AG08395 (cell line): Measurements from ENCODE around the gene SLC41A1.

ENCODE experiments used
- DNase-seq: peaks from one replicate; pipeline ENCODE4 v3.0.0; 2012; ENCODE audit warnings: mixed read lengths, low spot score

SLC41A1 gene

DNA sequence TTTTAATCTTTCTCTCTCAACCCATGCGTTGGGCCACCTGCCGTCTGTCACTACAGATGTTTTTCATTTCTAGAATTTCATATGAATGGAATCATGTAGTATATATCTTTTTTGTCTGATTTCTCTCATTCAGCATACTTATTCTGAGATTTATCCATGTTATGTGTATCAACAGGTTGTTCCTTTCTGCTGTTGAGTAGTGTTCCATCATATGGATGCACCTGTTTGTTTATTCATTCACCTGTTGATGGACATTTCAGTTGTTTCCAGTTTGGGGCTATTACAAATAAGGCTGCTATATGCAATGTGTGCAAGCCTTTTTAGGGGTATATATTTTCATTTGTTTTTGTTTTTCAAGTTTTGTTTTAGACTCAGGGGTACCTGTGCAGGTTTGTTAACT, 9.4 kb upstream of the SLC41A1 start:
- DNase-seq, result no peak

DNA sequence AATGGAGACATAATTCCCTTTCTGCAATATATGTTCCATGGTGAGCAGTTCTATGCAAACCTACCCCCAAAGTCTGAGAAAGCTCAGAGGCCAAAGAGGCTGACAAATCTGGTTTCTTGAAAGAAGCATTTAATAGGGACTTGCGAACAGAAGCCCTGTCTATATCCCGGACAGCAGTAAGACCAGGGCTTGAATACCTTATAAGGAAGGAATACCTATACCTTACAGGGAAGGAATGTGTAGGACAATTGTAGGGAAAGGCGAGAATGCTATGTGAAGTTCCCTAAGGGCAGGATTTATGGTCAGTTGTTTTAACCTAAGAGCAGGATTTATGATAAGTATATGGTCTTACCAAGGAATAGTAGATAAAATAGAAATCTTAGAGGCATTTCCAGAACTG, 5.0 kb upstream of the SLC41A1 start:
- DNase-seq, result no peak

DNA sequence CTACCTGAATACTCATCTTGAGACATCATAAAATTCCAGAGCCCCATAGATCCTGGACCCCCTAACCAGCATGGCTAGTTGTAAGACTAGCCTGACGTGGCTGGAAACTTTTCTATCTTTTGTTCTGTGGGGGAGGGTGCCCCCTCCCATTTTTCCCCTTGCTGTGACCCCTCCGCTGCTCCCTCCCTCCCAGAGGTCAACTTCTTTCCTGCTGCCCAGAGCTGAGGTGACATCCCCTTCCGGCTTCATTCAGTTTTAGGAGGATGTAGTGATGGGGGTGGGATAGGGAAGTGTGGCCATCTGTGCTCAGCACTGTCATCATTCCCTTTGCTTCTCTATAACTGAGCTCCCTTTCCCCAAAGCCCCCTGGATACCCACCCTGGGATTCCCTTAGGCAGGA, 4.4 kb upstream of the SLC41A1 start:
- DNase-seq, result no peak

DNA sequence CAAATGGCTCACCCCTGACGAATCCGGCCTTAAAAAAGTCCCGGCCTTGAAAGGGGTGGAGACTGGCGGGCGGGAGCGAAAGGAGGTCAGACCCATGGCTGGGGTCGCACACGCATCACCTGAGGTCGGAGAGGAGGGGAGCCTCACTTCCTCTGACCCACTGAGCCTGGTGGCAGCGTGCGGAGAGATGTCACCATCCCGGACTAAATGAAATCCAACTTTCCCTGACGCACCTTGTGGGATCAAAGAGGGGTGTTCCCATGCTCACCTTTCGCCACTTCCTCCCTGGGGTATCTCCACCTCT, 709 bp upstream of the SLC41A1 start:
- DNase-seq, result no peak

DNA sequence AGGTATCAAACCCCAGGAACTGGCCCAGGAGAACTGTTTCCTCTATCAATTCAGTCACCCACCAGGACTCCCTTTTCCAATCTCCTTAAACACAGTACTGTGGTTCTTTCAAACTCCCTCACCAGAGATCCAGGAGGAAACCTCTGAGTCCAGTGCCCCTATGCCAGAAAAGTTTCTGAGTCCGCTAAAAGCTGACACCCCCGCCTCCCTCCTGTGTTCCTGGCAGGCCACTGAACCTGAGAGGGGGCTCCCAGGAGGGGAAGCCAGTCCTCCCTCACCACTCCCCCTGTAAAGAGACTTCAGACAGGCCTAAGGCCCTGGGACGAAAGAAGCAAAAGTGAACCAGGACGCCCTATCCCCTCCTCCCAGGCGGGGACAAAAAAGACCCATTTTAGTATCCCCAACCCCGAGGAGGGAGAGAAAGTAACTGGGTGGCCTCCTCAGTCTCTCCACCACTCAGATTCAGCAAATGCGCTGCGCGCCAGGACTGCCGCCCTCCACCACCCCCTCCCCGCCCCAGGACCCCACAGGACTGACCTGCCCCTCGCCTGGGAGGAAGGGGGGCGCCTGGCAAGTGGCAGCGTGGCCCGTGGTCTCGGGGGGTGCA, 624 bp downstream of the SLC41A1 start:
- peak; percentile 44 for DNase-seq

DNA sequence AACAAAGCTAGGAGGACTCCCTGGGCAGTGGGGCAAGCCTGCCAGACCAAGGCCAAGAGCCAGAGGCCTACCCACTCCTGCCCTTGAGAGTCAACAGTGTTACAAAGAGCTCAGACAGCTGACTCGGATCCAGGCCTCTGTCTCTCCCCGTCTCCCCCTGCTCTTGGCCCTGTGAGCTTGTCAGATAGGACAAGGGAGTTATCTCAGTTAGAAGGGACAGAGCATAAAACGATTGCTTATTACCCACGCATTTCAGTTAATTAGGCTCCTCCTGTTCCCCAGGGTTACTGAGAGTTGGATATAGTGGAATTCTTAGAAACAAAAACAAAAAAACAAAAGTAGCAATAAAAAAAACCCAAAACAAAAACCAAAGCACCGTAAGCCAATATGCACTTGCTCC, 1.3 kb downstream of the SLC41A1 start:
- DNase-seq, result peak; percentile 17

DNA sequence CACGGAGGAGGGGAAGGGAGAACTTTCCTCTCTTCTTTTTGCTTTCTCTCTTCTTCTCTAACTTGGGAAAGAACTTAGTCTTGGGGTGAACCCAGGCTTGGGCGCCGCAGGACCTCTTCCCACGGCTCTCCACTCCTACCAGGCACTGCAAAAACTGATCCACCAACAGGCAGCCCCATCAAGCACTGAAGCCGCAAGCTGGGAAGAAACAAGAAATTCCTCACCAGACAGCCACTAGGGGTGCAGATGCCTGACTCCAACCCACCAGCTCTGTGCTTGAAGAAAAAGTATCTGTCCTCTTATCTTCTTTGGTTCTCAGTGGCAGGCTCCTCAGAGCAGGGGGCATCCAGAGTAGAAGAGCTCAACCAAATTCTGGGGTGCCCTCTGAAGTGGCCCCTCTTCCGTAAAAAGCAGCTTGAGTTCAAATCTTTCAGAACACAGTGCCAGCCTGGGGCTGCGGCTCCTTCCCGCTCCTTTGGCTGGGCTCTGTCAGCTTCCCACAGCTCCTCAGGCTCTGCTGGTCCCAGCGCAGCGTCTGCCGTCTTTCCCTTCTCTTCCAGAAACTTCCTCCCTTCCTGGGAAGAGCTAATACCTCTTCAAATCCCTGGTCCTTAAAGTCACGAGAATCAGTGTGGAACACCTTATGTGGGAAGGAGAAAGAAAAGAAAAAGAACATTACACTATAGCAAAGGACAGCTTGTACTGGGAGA, 2.4 kb downstream of the SLC41A1 start:
- DNase-seq, result no peak

DNA sequence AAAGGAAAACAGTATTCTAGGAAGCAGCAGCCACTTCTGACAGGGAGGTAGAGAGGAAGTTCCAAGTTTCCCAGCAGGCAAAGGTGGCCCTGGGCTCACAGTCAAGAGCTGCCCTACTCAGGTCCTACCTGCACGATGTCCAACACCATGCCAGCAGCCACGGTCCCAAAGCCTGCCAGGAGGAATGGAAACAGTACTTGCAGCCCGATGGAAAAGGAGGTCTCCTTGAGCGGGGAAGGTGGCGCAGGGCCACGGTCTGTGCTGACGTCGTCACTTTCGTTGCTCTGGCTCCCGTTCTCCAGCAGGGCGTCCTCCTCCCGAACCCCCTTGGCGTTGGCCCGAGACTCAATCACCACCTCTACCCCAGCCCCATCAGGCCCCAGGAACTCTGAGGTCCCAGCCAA, 3.1 kb downstream of the SLC41A1 start:
- no peak for DNase-seq

GRCh38 chr1:205809469-205809868, 3.5 kb downstream of the SLC41A1 start:
- no peak for DNase-seq

- DNase-seq, result no peak
These were observed 7.8 kb downstream of the SLC41A1 start for GRCh38 chr1:205805082-205805711.

GRCh38 chr1:205804605-205805004, 8.4 kb downstream of the SLC41A1 start:
- no peak for DNase-seq

DNA sequence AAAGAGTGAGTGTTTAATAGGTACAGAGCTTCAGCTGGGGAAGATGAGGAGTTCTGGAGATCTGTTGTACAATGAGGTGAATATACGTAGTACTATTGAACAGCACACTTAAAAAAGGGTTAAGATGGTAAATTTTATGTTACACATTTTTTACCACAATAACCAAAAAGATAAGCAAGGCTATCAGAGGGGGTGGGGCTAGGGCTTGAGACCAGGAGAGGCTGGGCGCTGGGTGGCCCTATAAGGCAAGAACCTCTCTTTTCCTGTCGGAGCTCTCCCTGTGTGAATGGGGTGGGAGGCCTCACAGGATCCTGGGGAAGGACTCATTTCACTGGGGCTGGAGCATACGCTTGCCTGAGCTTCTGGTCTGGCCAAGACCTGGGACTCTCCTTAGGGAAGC, 9.0 kb downstream of the SLC41A1 start:
- DNase-seq, result no peak

DNA sequence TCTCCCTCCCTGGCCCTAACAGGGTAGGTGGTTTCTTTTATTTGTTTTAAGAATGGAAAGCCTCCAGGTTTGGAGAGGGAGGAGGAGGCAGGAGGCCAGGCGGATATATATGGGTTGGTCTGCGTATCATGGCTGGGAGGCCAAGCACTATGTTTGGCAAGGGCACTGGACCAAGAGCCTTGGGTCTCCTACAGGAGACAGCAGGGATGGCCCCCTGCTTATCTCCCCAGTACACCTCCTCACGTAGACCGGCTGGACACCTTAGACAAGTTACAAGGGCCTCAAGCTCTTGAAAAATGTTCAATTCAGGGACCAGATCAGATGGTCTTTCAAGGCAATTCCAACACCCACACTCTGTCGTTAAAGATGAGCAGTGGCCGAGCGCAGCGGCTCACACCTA, 10.9 kb downstream of the SLC41A1 start:
- no peak for DNase-seq

- no peak for DNase-seq
These were observed 11.9 kb downstream of the SLC41A1 start for GRCh38 chr1:205800981-205801703.

DNA sequence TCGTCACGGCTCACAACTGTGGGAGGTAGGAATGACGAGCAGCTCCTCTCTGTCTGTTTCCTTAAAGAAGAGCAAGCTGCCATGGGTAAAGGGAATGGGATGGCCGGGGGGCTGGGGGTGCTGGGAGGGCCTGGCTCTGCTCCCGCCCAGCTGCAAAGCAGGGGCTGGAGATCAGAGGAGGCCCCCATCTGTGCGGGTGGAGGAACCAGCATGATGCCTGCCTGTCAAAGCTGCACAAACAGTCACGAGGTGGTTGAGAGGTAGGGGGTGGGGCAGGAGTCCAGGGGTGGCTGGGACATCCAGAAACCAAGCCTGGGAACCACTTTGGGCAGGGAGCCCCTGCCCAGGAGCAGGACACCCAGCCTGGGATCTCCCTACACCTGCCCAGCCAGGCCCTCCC, 12.6 kb downstream of the SLC41A1 start:
- no peak for DNase-seq

GRCh38 chr1:205798577-205798976, 14.4 kb downstream of the SLC41A1 start:
- no peak for DNase-seq

GRCh38 chr1:205797168-205797567, 15.8 kb downstream of the SLC41A1 start:
- no peak for DNase-seq

DNA sequence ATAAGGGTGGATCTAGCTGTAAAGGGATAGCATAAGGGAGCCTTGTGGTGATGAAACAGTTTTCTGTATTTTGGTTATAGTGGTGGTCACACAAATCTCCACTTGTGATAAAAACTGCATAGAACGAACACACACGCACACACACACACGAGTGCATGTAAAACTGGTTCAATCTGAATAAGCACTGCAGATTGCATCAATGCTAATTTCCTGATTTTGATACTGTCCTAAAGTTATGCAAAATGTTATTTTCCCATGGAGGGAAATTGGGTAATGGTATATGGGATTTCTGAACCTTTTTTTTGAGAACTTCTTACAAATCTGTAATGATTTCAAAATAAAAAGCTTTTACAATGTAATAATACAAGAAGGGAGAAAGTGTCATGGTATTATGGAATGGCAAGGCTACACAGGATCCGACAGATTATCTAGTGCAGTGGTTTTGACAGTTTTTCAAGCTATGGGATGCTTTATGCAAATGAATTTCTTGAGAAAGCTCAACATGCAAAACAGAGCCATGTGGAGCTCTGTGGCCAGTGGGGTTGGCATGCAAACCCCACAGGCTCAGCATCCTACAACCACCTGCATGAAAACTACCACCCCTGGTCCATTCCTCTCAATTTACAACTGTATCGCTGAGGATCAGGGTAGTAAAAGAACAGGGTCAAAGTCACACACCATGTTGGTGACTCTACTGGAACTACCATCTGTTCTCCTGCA, 18.8 kb downstream of the SLC41A1 start:
- DNase-seq, result no peak

DNA sequence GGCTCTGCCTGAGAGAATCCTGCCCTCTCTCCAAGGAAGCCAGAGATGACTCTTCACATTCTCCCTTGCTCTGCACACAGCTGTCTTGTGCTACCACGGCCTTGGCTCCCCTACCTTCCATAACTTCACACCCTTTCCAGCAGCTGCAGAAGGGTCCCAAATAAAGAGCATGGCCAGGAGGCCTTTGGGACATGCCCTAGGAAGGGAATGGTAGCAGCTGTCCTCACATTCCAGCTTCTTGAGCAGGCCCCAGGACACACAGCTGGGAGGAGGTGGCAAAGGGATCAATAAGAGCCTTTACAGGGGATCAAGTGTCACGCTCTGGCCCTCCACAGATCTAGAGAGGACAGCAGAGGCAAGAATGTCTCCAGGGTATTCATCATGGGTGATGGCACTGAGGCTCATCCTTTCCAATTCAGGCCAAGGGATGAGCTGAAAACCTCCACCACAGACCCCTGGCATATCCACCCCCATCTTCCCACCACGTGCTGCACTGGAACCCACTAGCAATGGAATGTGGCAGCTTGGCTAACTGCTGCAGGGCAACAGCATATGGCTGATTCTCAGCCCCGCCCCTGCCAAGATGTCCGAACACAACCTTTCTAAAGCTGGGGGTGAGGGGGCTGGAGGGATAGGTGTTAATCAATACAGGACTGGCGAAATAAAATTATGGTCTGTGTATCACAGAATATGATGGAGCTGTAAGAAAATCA, 19.9 kb downstream of the SLC41A1 start:
- DNase-seq, result no peak

DNA sequence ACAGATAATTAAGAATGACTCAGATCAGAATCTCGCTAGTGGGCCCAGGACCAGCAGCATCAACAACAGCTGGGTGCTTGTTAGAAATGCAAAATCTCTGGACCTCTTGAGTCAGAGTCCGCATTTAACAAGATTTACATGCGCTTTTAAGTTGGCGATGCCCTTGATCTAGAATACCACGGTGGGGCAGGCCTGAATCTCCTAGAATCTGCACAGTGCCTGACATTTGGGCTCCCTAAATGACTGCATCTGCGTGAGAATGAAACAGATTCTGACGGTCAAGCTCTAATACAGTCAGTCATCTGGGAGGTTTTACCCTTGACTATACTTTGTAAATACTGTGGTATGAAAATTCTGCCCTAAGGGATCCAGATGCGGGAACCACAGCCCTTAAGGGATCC, 20.5 kb downstream of the SLC41A1 start:
- peak; percentile 15 for DNase-seq

DNA sequence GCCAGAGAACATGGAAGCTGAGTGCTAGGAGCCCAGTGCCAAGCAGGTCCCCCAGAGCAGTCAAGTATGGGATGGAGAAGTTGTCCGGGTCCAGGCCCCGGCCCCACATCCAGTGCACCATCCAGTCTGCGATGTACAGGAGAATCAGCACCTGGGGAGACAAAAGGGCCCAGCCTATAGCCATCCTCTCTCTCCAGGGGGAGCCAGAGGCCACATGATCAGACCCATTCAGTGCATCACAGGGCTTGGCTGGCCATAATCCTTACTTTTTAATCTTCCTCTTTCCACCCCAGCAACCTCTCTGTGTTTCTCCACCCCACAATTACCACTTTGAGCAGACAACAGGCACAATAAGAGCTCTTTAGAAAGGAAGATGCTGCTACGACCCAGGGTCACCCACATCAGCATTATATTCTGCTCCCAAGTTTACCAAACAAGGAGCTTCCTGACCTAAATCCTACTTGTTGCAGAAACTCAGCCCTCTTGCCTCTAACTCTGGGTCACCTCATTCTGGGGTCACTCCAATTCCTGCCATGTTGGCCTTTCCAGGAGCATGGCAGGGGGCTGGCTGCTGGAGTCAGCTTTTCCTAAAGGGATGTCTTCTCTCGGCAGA, 21.3 kb downstream of the SLC41A1 start:
- peak; percentile 82 for DNase-seq
